ENCODE data around the gene JAML.

JAML gene

GRCh38 chr11:118224511-118225188 is at the start of gene JAML:
Gene JAML (minus strand): TSS chr11:118225011. CDS start chr11:118214866, 10,145 bp downstream.
- peak; percentile 88 for DNase-seq

- DNase-seq: no peak
Measured at GRCh38 chr11:118274186-118274585, 49.4 kb upstream of the JAML start.

DNA sequence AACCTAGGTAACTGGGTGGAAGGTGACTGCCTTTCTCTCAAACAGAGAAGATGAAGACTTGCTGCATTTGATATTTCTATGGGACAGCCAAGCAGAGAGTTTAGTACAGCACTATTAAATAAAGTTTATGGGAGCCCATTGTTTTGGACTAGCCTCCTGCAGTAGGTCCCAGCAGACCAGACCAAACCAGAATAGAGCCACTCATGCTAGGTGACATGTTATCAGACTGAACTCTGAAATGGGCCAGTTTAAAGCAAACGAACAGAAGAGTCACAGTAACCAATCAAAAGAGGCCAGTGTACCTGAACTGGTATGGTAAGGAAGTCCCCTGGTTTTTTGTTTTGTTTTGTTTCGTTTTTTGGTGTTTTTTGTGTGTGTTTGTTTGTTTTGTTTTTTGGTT is 47.2 kb upstream of the JAML start:
- no peak for DNase-seq

GRCh38 chr11:118267486-118267885 is 42.7 kb upstream of the JAML start:
- DNase-seq: no peak

GRCh38 chr11:118265954-118266353 is 41.1 kb upstream of the JAML start:
- no peak for DNase-seq

DNA sequence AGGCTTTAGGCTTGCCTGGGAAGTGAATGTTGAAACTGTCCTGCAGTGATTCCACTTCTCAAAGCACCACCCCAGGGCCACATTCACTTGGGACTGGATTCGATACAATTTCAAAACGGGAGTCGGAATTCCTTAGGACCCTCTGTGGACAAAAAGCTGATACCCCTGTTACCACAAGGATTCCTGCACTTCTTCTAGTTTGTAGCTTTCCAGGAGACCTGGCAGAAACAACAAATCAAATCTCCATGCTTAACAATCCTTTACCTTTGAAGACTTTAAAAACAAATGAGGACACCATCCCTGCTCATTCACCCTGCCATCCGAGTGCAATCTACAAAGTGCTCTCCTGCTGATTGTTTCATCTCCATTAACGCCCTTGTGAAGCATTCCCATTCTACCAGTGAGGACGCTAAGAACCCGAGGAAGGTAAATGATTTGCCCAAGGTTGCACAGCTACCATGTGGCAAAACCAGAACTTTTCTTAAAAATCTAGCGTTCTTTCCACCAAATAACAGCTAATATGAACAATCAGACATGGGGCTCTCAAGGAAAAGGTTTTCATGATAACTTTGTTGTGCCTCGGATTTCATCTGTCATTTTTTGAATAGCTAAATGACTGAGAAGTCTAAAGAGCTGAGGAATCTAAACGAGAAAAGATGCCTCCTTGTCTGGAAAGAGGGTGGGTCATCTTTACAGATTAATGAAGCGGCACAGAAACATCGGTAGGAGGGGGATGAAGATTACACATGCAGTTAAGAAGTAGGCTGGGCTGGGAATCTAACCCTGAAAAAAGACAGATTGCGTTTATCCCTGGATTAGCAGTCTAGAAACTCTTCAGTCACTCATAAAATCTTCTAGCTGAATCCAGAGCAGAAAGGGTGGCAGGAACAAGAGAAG is 40.0 kb upstream of the JAML start:
- DNase-seq: no peak

DNA sequence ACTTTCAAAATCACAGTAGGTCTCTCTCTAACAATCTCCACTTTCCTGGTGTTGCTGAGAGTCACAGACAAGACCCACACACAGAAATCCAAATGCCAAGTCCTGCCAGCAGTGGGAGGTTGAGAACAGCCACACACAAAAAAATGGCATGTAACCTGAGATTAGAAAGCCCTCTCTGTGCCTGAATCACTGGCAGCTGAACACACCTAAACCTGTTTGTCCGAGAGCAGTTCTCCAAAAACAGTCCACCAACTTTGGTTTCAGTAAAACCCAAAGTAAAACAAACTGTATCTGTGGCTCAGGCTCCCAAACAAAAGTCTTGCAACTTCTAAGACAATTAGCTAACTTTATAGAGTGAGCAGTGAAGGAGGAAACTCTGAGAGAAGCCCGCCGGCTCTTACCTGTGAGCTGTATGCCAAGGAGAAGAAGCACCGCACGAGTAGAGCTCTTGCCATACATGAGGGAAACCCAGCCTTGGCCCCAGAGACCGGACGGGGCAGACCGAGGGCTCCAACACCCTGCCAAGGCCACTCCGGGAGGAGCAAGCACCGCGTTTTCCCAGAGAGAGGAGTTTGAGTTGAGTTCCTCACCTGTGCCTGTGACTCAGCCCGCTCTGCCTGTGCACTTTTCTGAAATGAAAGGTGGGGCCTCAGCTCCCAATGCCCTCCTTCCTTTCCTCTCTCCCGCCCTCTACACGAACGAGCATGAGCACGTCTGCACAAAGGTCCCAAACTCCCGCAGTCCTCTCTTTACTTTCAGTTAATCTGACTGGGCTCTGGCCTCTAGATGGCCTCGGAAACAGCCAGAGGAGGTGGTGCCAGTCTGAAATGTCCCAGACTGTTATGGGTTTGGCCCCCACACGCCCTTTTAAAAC is 39.1 kb upstream of the JAML start, which contains the start of gene MPZL2:
Gene MPZL2 (minus strand): TSS at position 603 of the 874 bp plus-strand sequence. CDS start 144 bp downstream, at position 459.
- DNase-seq: peak; percentile 32

GRCh38 chr11:118263112-118263511 is 38.3 kb upstream of the JAML start:
- no peak for DNase-seq

DNA sequence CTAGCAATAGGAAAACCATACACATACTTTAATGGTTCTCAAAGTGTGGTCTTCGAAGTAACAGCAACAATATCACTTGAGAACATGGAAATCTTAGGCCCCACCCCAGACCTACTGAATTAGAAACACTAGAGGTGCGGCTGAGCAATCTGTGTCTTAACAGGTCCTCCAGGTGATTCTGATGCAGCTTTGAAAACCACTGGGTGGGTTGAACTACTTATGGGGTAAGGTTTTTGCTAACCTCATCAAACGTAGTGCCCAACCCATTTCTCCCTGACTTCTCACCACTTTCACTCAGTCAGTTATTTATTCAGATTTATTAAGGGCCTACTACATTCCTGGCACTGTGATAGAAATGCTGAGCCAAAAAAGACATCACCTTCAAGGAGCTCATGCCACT is 35.5 kb upstream of the JAML start:
- DNase-seq: no peak

DNA sequence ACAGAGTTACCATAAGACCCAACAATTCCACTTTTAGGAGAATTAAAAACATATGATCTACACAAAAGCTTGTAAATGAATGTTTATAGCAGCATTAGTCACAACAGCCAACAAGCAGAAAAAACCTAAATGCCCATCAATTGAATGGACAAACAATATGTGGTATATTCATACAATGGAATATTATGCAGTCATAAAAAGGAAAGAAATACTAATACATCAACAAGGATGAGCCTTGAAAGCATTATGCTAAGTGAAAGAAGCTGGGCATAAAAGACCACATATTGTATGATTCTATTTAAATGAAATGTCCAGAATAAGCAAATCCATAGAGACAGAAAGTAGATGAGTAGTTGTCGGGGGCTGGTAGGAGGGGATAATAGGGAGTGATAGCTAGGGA is 34.3 kb upstream of the JAML start:
- no peak for DNase-seq

- peak; percentile 32 for DNase-seq
Measured at GRCh38 chr11:118258410-118258809, 33.6 kb upstream of the JAML start.

GRCh38 chr11:118252688-118253087 is 27.9 kb upstream of the JAML start:
- no peak for DNase-seq

- peak; percentile 88 for DNase-seq
Measured at GRCh38 chr11:118251858-118252652, 27.2 kb upstream of the JAML start, which contains the start of gene MPZL3. Gene MPZL3 (minus strand): TSS chr11:118252365. CDS start chr11:118252294, 71 bp downstream.

GRCh38 chr11:118247041-118247440 is 22.2 kb upstream of the JAML start:
- peak; percentile 53 for DNase-seq

- no peak for DNase-seq
Measured at GRCh38 chr11:118245936-118246562, 21.2 kb upstream of the JAML start.

GRCh38 chr11:118243993-118244762 is 19.4 kb upstream of the JAML start:
- no peak for DNase-seq

DNA sequence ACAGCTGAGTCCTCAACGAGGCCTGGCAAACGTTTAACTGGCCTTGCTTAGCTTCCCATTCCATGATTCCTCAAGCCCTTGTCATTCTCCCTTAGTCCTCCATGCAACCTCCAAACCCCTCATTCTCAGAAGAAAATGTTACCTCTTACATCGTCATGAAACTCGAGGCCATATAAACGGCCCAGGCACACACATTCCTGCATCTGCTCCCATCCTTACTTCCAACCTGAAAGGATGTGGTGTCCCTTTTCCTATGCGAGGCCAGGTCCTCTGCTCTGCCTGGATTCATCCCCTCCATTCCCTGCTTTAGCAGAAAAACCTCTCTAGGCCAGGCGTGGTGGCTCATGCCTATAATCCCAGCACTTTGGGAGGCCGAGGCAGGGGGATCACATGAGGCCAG is 18.4 kb upstream of the JAML start:
- no peak for DNase-seq

- no peak for DNase-seq
Measured at GRCh38 chr11:118241764-118242098, 16.9 kb upstream of the JAML start.

DNA sequence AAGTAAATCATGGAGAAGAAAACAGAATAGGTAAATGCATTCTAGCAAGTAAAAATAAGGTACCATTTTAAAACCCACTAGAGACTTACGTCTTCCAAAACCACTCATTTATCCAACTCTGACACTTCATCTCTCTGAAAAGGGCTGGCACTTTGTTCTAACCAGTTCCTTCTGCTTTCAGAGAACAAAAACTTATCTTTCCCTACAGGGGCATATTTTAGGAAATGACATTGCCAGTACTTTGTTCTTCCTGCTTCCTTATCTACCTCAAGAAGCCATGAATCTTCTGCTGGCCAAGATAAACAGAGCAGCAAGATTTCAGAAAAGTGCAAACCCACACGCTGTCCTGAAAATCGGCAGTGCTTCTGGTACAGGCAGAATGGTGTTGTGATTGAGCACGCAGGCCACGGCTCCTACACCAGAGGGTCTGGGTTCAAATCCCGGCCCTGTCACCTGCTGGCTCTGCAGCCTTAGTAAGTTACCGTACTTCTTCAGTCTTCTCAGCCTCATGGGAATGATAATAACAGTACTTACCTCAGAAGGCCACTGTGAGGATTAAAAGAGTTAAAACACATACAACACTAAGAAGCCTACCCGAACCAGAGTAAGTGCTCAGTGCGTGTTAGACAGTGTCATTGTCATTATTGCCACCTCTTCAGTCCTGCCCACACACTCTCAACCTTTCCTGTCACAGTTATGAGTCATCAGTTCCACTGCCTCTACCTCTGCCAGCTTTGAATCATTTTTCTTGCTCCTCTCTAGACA is 16.4 kb upstream of the JAML start:
- DNase-seq: peak; percentile 92

Measured in activated CD4-positive, alpha-beta T cell treated with anti-CD3 and anti-CD28 coated beads, Interleukin-2, Interleukin-6, amounts not matched to agents 100 ng/mL and 50 ng/mL, durations not matched to agents 16 hours and 8 hours (primary cell).